Head of caudate nucleus (tissue), 42 donors: ENCODE results near the gene IL25.
"Not testable (repeated sequence)": the region's sequence is repeated elsewhere in the genome, so short reads cannot be mapped to it uniquely, and the experiment has no call there.

Experiments used
- DNase-seq, 42 donors: peaks; one replicate each; pipeline versions ENCODE4 v3.0.0 to v3.0.0-alpha.2; 2020 to 2021; ENCODE audit warnings: mixed read lengths in 7 of 42
- intact Hi-C: fragments of 100-400 bp; cut with DNase I; formaldehyde crosslinking; loops from one replicate; pipeline ENCODE4 v1.15.0; 2022

Gene IL25

DNA sequence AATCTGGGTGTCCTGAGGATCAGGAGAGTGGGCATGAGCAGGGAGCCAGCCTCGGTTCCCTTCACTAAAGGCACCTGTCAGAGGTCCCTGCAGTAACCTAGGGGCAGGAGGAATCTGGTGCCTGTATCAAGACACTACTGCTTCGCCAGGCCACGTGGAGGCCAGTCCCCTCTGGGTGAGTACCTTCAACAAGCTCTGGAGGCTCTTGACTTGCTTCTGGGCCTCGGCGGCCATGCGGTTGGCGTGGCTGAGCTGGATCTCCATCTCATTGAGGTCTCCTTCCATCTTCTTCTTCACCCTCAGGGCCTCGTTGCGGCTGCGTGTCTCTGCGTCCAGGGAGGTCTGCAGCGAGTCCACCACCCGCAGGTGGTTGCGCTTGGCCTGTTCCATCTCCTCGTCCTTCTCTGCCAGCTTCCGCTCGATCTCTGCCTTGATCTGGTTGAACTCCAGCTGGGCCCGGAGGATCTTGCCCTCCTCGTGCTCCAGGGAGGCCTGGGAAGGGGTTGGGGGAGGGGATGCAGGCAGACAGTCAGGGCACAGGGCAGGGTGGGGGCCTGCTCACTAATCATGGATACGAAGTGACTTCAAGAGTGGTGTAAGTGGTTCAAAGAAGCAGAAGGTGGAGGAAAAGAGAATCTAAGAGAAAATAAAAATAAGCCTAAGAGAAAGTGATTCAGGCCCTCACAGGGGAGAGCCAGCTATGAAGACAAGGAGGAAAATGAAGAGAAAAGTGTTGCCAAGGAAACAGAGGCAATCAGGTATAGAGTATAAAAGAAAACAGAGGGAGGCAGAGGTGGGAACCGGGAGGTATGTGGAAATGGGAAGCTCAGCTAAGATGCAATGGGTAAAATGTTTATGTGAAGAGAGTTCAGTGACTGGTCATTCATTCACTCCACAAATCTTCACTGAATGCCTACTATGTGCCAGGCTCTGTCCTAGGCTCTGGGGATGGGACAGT is 43.5 kb downstream of the IL25 start:
- peak in 6 of 42 donors; percentile 5 to 56 (median 30) for DNase-seq
- intact Hi-C loops, result no loop called here

DNA sequence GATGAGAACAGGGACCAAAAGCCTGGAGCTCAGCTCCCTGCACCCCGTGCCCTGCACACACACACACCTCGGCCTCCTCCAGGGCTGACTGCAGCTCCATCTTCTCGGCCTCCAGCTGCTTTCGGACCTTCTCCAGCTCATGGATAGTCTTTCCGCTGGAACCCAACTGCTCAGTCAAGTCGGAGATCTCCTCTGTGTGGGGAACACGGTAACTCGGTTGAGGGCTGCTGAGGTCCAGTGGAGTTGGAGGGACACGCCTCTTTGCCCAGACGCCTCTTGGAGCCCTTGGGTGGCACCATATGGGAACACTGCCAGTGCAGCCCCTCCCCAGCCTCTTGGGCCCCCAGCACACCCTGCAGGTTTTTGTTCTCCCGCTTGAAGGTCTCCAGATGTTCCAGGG is 44.2 kb downstream of the IL25 start:
- DNase-seq, result peak in 1 of 42 donors; percentile 19
- intact Hi-C loops, result no loop called here

DNA sequence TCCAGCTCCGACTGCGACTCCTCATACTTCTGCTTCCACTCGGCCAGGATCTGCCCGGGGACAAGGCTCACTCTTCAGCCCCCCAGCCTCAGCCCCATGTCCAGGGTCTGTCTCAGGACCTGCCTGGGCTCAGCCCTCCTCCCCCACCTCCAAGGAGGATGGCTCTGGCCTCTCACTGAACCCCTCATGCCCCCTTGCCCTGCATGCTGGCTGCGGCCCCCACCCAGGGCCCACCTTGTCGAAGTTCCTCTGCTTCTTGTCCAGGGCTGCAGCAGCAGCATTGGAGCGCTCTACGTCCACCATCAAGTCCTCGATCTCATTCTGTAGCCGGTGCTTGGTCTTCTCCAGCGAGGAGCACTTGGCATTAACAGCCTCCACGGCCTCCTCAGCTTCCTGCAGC is 44.7 kb downstream of the IL25 start:
- intact Hi-C loops, DNase-seq: not testable (repeated sequence)

DNA sequence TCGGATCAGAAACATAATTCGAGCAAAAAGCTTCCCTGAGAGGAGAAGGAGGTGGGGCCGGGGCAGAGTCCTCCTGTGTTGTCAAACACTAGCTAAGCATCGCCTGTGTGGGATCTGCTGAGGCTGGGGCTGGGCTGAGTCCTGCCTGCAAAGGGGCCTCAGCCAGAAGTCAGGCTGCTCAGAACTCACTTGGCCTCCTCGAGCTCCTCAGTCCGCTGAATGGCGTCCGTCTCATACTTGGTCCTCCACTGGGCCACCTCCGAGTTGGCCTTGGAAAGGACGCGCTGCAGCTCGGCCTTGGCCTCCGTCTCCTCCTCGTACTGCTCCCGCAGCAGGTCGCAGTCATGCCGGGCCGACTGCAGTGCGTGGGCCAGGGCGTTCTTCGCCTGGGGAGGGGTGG is 45.4 kb downstream of the IL25 start:
- intact Hi-C loops, result no loop called here
- DNase-seq, result no peak

DNA sequence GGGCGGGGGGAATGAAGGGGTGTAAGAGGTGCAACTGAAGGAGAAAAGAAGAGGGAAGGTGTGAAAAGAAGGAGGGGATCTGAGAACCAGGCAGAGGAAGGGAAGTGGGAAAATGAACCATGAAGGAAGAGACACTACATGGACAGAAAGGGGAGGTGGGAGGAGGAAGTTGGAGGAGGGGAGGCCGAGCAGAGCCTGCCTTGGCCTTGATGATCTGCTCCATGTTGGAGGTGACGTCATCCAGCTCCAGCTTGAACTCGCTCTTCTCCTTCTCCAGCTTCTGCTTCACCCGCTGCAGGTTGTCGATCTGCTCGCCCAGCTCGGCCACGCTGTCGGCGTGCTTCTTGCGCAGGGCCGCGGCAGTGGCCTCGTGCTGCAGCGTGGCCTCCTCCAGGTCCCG is 47.0 kb downstream of the IL25 start:
- intact Hi-C loops, DNase-seq: not testable (repeated sequence)

DNA sequence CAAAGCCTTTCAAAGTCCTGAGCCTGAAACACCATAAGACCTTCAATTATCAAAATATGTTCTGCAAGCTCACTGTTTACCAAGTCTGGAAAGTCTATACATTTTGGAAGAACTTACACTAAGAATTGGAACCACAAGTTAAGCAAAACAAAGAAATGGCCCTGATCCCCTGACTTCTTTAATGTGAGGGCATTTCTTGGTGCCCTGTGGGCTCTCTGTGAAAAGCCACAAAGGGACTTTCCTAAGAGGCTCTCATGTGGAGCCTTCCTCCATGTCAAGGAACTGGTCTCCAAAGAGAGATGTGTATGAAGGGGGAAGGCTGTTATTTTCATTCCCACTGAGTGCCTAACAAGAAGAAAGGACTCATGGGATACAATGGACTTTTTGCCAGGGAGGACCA is 49.0 kb downstream of the IL25 start:
- intact Hi-C loops, result no loop called here
- no peak for DNase-seq

DNA sequence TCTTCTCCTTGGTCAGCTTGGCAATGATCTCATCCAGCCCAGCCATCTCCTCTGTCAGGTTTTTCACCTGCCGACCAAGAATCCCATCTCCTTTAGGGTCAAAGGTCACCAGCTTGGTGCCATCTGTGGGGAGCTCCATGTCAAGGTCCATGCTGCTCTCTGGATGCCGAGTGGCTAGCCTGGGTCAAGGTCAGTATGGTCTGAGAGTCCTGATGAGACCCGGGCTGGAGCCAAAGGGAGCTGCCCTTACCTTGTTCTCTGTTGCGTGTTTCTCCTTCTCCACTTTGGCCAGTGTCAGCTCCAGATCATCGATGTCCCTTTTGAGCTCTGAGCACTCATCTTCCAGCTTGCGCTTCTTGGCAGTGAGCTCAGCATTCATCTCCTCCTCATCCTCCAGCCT is 51.0 kb downstream of the IL25 start:
- no peak for DNase-seq
- intact Hi-C loops, result no loop called here

DNA sequence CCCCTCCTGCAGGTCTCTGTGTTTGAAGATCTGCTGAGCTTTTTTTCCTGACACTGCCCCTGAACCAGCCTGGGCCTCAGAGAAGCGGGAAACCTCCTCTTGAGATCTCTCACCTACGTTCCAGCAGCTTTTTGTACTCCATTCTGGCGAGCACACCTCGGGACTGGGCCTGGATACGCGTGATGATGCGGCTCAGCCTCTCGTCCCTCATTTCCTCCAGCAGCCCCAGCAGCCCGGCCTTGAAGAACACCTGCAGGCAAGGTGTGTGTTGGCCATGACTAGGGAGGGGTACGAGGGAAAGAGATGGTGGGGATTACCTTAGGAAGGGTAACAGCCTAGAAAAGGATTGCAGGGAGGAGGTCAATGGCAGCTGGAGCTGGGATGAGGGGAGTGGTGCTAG is 52.6 kb downstream of the IL25 start:
- intact Hi-C loops, result no loop called here
- no peak for DNase-seq

DNA sequence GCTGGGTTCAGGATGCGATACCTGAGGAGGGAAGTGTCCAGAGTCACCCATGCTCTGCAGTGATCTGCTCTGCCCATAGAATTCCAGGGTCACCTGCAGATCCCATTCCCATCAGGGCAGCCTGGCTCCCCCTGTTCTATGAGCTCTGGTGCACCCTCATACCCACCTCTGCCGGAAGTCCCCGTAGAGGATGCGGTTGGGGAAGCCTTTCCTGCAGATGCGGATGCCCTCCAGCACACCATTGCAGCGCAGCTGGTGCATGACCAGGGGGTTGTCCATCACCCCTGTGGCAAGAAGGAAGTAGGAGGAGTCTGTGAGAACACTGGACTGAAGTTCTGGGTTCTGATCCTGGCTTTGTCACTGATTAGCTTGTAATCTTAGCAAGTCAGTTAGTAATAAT is 53.2 kb downstream of the IL25 start:
- intact Hi-C loops, DNase-seq: not testable (repeated sequence)
